Ovary (tissue), 3 donors: Measurements from ENCODE around the gene DNASE1.

Experiments used
- CTCF ChIP-seq, 3 donors: fragments of 450-650 bp in 2 of 3; fragments of 200-600 bp in 1 of 3; IDR thresholded peaks; one replicate each; pipeline versions ENCODE4 v1.5.1 to v1.8.0; 2016 to 2022; ENCODE audit warnings: antibody characterized with exemption in 3 of 3, mild to moderate bottlenecking in 1 of 3
- EP300 ChIP-seq: sonication (generic); formaldehyde crosslinking; IDR thresholded peaks from one replicate; pipeline ENCODE4 v1.6.1; 2017; ENCODE audit warnings: antibody characterized with exemption
- POLR2A ChIP-seq: fragments of 450-650 bp; IDR thresholded peaks from one replicate; pipeline ENCODE4 v1.6.1; 2017; ENCODE audit warnings: antibody characterized with exemption, mild to moderate bottlenecking, moderate library complexity
- donor health status: DM: no; HTN: no; CAD: no.

GRCh38 chr16:3673201-3673600 lies 18.7 kb downstream of the DNASE1 start:
- no peak for TF ChIP-seq CTCF (IDR thresholded peaks at IDR 0.05)
- no peak for TF ChIP-seq EP300
- TF ChIP-seq POLR2A, result no peak
